SK-N-SH (cell line): Measurements from ENCODE around the gene ZNF746.

Source experiments
- CTCF ChIP-seq: fragments of 200-600 bp; sonication (generic); IDR thresholded peaks from 2 replicates; pipeline ENCODE4 v1.6.1; 2017; ENCODE audit warnings: antibody characterized with exemption, mild to moderate bottlenecking, moderate library complexity
- NRF1 ChIP-seq: IDR thresholded peaks from 2 replicates; pipeline ENCODE4 v1.6.1; 2012; ENCODE audit warnings: low read depth, mild to moderate bottlenecking, low read length
- POLR2AphosphoS5 ChIP-seq: IDR thresholded peaks from 2 replicates; pipeline ENCODE4 v1.6.1; 2012; ENCODE audit warnings: low read depth, low read length
- RFX5 ChIP-seq: IDR thresholded peaks from 2 replicates; pipeline ENCODE4 v1.6.1; 2012; ENCODE audit warnings: mild to moderate bottlenecking, improper control_type of control experiment, low read length
- RXRA ChIP-seq: IDR thresholded peaks from 2 replicates; pipeline ENCODE4 v1.4.0; 2012; ENCODE audit warnings: low read depth, mild to moderate bottlenecking, borderline replicate concordance
- SIN3A ChIP-seq: IDR thresholded peaks from 2 replicates; pipeline ENCODE4 v1.6.1; 2012; ENCODE audit warnings: low read depth, mild to moderate bottlenecking, low read length, moderate library complexity, borderline replicate concordance
- TCF12 ChIP-seq: IDR thresholded peaks from 2 replicates; pipeline ENCODE4 v1.4.0; 2012
- YY1 ChIP-seq: IDR thresholded peaks from 2 replicates; pipeline ENCODE4 v1.4.0; 2012; ENCODE audit warnings: low read depth, mild to moderate bottlenecking

- TF ChIP-seq RFX5 (no peak), TCF12 (no peak), RXRA (no peak), POLR2AphosphoS5 (no peak), YY1 (no peak), CTCF (no peak), SIN3A (no peak), NRF1 (no peak)
These were observed 35.5 kb downstream of the ZNF746 start for GRCh38 chr7:149462101-149462520.
